Vagina (tissue), 2 donors: ENCODE measurements around the gene TMEM178B. TPM values are rescaled to one million over a fixed set of nuclear protein-coding genes. Genes with fewer than 3 reads are reported as not detected.

Experiments
- DNase-seq, 2 donors: peaks; one replicate each; pipeline ENCODE4 v3.0.0-alpha.2; 2017; ENCODE audit errors: extremely low spot score in 2 of 2
- H3K27ac ChIP-seq: fragments of 200-600 bp; sonication (generic); one replicate; pipeline ENCODE4 v1.5.1; 2019
- H3K27me3 ChIP-seq: fragments of 200-600 bp; sonication (generic); one replicate; pipeline ENCODE4 v1.5.1; 2019
- H3K36me3 ChIP-seq, 2 donors: fragments of 200-600 bp; sonication (generic); one replicate each; pipeline ENCODE4 v1.5.1; 2017 to 2019
- H3K4me1 ChIP-seq: fragments of 200-600 bp; sonication (generic); one replicate; pipeline ENCODE4 v1.5.1; 2019
- H3K4me3 ChIP-seq, 2 donors: fragments of 200-600 bp; sonication (generic); 1 replicate in 1 of 2; 2 replicates in 1 of 2; pipeline ENCODE4 v1.5.1; 2016 to 2019
- H3K9me3 ChIP-seq: fragments of 200-600 bp; sonication (generic); one replicate; pipeline ENCODE4 v1.5.1; 2019
- CTCF ChIP-seq, 3 experiments: fragments of 450-650 bp in 2 of 3; fragments of 200-600 bp in 1 of 3; sonication (generic) in 1 of 3; IDR thresholded peaks; one replicate each; pipeline ENCODE4 v1.5.1; 2017 to 2019; ENCODE audit warnings: antibody characterized with exemption in 3 of 3, mild to moderate bottlenecking in 2 of 3, moderate library complexity in 2 of 3
- POLR2A ChIP-seq, 2 donors: fragments of 450-650 bp; IDR thresholded peaks; one replicate each; pipeline ENCODE4 v1.6.1; 2017; ENCODE audit warnings: antibody characterized with exemption in 2 of 2, mild to moderate bottlenecking in 2 of 2, moderate library complexity in 2 of 2
- POLR2AphosphoS5 ChIP-seq, 2 donors: sonication (generic); formaldehyde crosslinking; IDR thresholded peaks; one replicate each; pipeline ENCODE4 v1.9.0; 2017; ENCODE audit warnings: antibody characterized with exemption in 2 of 2, mild to moderate bottlenecking in 2 of 2, low read depth in 1 of 2; ENCODE audit not compliant: insufficient read depth in 1 of 2
- intact Hi-C: fragments of 100-400 bp; cut with DNase I; formaldehyde crosslinking; loops from one replicate; pipeline ENCODE4 v1.15.1; 2023
- total RNA-seq: library from RNA; depleted of rRNA; stranded (reverse); fragments of >200 nt; gene quantifications from one replicate; pipeline ENCODE4 v1.2.3, GENCODE V29; 2016

Gene TMEM178B
- total RNA-seq, 1 donor from 2014 or later = 1.2 TPM

DNA sequence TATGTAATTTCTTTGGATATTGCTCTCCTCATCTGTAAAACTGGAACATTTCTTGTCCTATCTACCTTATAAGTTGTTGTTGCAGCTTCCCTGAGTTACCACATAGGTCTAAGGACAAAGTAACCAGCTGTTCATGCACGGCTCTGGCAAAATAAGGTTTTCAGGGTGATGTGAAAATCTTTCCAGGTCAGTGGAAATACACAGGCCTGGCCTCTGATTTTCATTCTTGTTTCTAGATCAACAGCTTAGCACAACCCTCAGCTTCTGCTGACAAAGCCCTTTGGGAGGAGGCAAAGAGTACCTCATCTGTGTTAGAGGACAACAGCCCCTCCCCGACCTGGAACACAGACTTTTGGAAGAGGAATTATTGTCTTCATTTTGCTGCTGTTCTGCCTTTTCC is 359.8 kb downstream of the TMEM178B start:
- intact Hi-C loops = no loop called here
- no peak overlapping the region for H3K4me3 ChIP-seq
- H3K9me3 ChIP-seq = no peaks in the 10 kb centered on the region
- TF ChIP-seq POLR2A (IDR thresholded peaks at IDR 0.05) = no peak
- no peak for TF ChIP-seq CTCF (IDR thresholded peaks at IDR 0.05)
- TF ChIP-seq POLR2AphosphoS5 (IDR thresholded peaks at IDR 0.05; ENCODE audit: insufficient read depth in 1 of 2, low read depth in 1 of 2) = no peak
- H3K36me3 ChIP-seq = no peaks in the 10 kb centered on the region
- DNase-seq = no peak
- H3K27ac ChIP-seq = no peak overlapping the region
- H3K4me1 ChIP-seq = no peaks in the 10 kb centered on the region
- H3K27me3 ChIP-seq = no peaks in the 10 kb centered on the region

DNA sequence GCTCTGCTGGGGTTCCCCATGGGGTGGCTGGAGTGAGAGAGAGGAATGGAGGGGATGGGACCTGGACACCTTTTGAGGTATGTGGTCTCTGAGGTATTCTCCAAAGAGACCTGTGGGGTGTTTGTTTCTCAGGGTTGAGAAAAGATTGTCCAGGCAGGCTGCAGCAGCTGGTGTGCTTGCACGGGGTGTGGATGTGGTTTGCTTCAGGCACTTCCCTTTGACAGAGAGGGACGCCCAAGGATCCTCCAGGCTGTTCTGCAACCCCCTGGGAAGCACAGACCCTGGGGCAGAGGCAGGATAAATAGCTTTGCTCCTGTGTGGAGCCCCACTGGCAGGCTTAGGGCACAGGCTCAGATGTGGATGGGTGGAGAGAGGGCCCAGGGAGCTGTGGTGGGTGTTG is 362.3 kb downstream of the TMEM178B start:
- no peak overlapping the region for H3K4me3 ChIP-seq
- intact Hi-C loops = no loop called here
- no peak for TF ChIP-seq POLR2A (IDR thresholded peaks at IDR 0.05)
- TF ChIP-seq CTCF (IDR thresholded peaks at IDR 0.05) = no peak
- no peak for TF ChIP-seq POLR2AphosphoS5 (IDR thresholded peaks at IDR 0.05; ENCODE audit: insufficient read depth in 1 of 2, low read depth in 1 of 2)
- no peaks in the 10 kb centered on the region for H3K36me3 ChIP-seq
- no peak for DNase-seq
- no peaks in the 10 kb centered on the region for H3K9me3 ChIP-seq
- no peaks in the 10 kb centered on the region for H3K27me3 ChIP-seq
- H3K4me1 ChIP-seq = no peaks in the 10 kb centered on the region
- no peak overlapping the region for H3K27ac ChIP-seq

- H3K27me3 ChIP-seq = no peaks in the 10 kb centered on the region
- peaks cover 1% of the 10 kb centered on the region for H3K4me1 ChIP-seq
- no peaks in the 10 kb centered on the region for H3K36me3 ChIP-seq
- H3K9me3 ChIP-seq = no peaks in the 10 kb centered on the region
- TF ChIP-seq POLR2A (IDR thresholded peaks at IDR 0.05) (no peak), POLR2AphosphoS5 (IDR thresholded peaks at IDR 0.05; ENCODE audit: insufficient read depth in 1 of 2, low read depth in 1 of 2) (no peak)
- DNase-seq = no peak
- intact Hi-C loops = no loop called here
- H3K27ac ChIP-seq = no peak overlapping the region
- no peak overlapping the region for H3K4me3 ChIP-seq
These were observed 362.8 kb downstream of the TMEM178B start for GRCh38 chr7:141436575-141437075.

- TF ChIP-seq POLR2A (IDR thresholded peaks at IDR 0.05) (no peak), CTCF (IDR thresholded peaks at IDR 0.05) (no peak), POLR2AphosphoS5 (IDR thresholded peaks at IDR 0.05; ENCODE audit: insufficient read depth in 1 of 2, low read depth in 1 of 2) (no peak)
- intact Hi-C loops = no loop called here
- Histone ChIP-seq H3K27ac (no peak overlapping the region), H3K36me3 (no peaks in the 10 kb centered on the region), H3K27me3 (no peaks in the 10 kb centered on the region), H3K4me3 (no peak overlapping the region), H3K4me1 (peaks cover 6% of the 10 kb centered on the region), H3K9me3 (no peaks in the 10 kb centered on the region)
- no peak for DNase-seq
These were observed 365.3 kb downstream of the TMEM178B start for GRCh38 chr7:141439164-141439563.

DNA sequence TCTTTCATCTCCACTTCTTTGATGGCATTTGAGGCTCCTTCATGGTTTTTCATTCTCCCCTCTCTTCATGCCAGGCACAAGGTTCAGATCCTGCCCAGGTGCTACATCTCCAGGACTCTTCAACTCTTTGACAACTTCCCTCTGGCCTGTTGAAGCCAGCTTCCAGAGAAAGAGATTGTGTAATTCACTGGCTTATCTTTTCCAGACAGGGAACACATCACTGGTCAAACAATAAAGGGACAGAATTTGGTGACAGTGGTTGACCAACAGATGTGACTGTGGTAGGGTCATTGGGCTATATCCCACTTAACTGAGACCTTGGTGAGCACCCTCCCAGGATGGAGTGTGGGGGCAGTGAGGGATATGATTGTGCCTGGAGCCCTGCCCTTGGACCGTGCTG is 365.9 kb downstream of the TMEM178B start:
- Histone ChIP-seq H3K4me3 (no peak overlapping the region), H3K36me3 (no peaks in the 10 kb centered on the region), H3K4me1 (peaks cover 6% of the 10 kb centered on the region), H3K9me3 (no peaks in the 10 kb centered on the region), H3K27me3 (no peaks in the 10 kb centered on the region), H3K27ac (no peak overlapping the region)
- DNase-seq = no peak
- intact Hi-C loops = no loop called here
- no peak for TF ChIP-seq POLR2AphosphoS5 (IDR thresholded peaks at IDR 0.05; ENCODE audit: insufficient read depth in 1 of 2, low read depth in 1 of 2)
- no peak for TF ChIP-seq CTCF (IDR thresholded peaks at IDR 0.05)
- no peak for TF ChIP-seq POLR2A (IDR thresholded peaks at IDR 0.05)
